HG03025 (cell line): ENCODE measurements around the gene EHD1.

Experiments
- ATAC-seq: cut with Tn5 transposase; IDR thresholded peaks from one replicate; pipeline ENCODE4 v1.9.1; 2021; ENCODE audit warnings: mild to moderate bottlenecking, moderate library complexity; ENCODE audit not compliant: unreplicated experiment, low FRiP score

The EHD1 gene

DNA sequence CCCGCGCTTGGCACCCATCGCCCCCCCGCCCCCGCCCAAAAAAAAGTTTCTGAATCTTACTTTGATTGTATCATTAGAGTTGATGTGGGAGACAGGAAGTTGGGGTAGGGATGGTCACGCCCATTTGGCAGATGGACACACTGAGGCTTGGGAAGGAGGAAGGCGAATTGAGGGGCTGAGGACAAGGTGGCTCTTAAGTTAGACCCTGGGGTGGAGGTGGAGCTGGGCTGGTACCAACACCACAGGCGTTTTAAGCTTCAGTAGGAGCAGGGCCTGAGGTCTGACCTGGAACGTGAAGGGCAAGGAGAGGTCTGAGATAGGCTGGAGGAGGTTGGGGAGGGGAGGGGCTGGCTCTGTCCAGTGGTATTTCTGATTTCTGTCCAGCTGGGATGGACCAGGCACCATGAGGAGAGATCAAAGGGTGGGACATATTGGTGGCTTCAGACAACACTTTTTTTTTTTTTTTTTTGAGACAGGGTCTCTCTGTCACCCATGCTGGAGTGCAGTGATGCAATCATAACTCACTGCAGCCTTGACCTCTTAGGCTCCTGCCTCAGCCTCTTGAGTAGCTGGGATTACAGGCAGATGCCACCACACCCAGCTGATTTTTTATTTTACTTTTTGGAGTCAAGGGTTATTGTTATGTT lies 33.2 kb downstream of the EHD1 start:
- no peak for ATAC-seq

DNA sequence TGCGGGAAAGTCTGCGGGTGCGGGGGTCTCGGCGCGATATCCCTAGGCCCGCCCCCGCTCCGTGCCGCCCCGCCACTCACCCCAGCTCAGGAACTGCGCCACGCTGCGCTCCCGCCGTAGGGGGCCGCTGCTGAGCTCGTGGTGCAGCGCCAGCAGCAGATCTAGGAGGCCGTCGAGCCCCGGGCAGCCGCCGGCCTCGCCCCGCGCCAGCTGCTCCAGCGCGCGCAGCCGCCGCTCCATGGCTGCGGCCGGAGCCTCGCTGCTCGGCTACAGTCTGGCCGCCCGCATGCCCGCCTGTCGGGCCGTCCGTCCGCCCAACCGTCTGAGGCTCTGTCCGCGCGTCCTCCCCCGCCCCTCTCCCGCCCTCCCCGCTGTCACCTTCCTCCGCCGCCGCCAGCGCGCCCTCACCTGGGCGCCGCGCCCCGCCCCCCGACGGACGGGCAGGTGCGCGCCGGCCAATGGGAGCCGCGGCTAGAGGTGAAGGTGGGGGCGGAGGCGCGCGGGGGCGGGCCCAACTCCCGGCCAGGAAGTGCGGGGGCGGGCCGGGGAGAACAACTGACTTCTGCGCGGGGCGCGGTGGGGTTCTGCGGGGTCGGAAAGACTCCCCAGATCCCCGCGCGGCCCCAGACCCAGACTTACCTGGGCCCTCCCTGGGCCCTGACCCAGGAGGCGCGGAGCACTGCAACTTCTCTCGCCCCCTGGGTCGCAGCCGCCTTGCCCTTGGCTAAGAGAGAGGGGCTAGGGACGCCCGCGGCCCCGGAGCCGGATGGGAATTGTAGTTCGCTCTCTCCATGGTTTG lies 33.9 kb downstream of the EHD1 start, which contains the start of gene CDC42BPG:
Gene CDC42BPG (minus strand): TSS at position 324 of the 799 bp plus-strand sequence. CDS start 84 bp downstream, at position 240.
- ATAC-seq = no peak

DNA sequence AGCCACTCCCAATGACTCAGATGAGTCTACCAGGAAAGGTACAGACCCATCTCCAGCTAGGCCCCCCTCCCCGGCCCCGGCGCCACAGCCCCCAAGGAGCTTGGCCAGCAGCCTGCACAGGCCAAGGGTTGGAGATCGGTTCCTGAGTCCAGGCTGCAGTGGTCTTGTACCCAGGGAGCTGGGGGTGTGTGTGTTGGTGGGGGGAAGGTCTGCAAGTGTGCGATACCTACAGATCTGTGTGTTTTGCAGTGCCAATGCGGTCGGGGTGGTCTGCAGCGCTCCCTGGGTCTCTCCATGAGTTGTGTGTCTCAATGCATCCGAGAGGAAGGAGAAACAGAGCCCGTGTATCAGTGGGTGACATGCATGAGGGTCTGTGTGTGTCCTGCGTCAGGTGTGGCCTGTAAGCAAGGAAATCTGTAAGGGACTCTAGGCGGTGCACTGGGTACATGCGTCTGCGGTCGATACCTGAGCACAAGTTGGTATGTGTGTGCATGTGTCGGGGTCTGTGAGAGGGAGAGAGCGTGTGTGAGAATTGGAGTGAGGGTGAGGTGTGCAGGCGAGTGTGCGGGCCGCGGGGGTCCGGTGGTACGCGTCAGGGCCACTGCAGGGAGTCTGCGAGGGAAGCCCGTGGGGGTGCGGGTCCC lies 34.6 kb downstream of the EHD1 start:
- no peak for ATAC-seq

DNA sequence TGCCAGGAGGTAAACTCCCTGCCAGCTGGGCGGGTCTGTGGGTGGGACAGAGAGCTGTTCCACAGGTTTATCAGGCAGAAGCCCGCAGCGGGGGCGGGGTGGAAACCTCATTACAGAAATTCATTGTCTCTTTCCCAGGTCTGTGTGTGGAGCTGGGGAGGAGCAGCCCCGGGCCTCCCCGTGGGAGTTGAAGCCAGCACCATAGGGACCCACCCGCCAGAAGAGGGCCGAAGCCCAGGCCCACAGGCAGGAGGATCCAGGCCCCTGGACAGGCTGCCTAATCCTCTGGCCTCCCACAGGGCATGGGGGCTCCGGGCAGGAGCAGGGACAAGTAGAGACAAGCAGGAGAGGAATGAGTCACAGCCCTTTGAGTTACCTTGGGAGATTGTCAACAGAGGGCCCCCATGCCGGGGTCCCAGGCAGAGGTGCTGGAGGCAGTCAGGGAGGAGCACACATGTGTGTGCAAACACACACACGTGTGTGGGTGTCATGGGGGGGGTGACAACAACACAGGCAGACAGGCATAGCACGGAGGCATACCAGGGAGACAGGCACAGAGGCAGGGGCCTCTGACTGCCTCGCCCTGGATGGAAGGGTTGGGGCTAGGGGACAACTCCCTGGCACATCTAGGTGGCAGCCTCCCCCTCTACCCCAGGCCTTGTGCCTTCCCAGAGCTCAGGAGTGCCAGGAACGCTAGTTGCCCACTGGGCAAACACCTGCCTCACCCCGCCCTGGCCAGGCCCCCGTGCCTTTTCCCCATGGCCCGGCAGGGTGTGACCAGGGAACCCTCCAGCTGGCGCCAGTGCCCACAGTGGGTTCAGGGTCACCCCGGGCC lies 35.4 kb downstream of the EHD1 start:
- no peak for ATAC-seq

DNA sequence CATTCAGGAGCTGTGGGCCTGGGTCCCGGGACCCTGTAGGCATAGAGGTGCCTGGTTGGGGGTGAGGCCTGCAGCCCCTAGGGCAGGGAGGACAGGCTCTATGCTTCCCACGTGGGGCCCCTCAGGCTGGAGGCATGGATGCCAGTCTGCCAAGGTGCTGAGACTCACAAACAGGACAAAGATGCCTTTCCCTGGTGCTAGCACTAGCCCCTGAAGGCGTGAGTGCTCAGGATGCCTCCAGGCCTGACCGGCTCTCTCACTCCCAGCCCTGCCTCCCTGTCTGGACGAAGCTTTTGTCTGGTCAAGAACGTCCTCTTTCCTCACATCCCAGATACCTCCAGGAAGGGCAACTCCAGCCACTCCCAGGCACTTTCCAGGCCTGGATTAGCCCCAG lies 36.1 kb downstream of the EHD1 start:
- ATAC-seq = no peak

DNA sequence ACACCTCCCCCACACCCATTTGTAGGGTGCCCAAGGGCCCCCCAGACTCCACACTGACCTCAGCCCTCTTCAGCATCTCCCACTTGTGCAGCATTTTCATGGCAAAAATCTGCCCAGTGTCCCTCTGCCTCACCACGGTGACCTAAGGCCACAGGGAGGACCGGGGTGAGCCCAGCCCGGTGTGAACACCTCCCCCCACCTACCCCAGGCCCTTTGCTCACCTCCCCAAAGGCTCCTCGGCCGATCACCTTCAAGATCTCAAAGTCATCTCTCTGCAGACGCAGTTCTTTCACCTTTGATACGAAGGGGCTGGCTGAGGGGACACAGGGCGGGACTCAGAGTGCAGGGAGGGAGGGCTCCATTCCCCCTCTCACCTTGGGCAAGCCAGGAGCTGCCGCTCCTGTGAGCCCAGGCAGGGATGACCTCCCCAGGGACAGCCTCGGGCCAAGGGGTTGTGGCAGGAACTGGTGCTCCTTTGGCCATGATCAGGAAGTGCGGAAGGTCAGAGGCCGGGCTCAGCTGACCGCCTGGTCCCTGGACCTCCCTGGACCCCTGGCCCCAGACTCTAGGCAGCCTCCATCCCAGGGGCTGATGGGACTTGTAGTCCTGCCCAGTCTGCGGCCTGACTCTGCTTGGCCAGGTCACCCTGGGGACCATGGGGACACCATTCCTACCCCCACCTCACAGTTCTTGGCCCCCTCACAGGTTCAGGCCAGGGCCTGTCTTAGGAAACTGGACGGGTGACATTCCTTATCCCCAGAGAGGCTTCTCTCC lies 36.6 kb downstream of the EHD1 start:
- ATAC-seq = no peak

DNA sequence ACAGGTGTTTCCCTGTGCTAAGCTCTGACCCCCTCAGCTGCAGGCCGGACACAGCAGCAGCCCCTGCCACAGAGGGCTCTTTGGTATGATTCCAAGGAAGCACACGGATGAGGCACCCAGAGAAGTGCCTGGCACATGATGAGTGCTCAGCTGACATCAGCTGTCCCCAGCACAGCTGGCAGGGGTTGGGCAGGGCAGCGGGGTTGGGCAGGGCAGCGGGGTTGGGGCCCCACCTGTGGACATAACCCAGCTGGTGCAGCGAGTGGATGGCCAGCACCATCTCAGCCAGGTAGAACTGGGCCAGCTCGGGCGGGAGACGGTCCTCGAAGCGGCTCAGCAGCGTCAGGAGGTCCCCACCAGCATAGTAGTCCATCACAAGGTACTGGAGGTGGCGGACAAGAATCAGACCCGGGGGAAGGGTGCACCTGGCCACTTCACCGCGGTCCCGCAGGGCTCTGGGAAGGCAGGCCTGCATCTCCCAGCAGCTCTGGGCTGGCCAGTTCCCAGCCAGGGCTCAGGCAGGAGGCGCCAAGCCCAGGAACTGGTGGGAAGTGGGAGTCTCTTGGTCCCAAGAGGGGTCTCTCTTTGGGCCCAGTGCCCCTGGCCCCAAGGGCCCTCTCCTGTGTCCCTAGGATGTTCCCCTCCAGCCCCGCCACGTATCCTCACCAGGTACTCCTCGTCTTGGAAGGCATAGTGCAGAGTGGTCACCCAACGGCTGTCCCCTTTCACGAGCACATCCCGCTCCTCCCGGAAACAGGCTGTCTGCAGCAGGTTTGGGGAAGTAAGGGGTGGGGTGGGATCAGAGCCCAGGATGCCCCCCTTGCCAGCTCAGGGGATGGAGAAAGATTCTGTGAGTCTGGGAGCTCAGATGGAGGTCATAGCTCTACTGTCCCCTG lies 38.3 kb downstream of the EHD1 start:
- no peak for ATAC-seq

DNA sequence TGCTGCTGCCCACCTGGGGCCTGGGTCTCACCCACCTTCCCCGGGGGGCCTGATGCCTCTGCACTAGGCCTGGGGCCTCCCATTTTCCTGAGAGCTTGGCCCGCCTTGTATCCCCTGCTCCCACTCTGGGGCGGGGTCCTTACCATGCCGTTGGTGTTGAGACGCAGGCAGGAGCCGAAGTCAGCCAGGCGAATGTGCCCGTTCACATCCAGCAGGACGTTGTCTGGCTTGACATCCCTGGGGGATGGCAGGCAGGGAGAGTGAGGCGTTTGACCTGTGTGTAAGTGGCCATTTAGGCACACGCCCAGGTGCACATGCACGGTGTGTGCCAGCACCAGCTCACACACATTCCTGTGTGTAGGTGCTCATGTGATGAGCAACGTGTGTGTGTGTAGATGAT lies 39.1 kb downstream of the EHD1 start:
- no peak for ATAC-seq

DNA sequence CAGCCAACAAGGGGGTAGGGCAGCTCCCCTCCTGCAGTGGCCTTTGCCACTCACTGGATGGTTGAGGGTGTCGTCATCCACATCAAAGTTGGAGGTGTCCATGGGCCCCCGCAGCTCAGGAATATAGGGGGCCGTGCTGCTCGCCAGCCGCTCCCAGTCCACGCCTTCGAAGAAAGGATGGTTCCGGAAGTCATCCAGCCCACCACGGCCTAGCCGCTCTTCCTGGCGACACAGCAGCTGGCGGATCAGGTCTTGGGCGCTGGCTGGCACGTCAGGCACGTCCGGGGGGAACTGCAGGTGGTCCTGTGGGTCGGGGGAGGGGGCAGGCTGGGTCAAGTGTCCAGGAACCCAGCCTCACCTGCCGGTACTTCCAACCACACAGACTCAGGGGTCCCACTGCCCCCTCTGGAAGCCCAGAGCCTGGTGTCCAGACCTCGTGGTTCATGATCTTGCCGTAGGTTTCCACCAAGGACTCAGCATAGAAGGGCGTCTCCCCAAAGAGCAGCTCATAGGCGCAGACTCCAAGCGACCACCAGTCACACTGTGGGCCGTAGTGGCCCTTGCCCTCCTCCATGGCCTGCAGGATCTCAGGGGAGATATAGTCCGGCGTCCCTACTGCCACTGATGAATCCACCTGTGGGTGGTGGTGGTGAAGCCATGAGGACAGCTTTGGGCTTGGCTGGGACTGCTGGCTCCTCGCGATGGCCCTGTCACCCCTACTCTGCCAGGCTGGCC lies 39.7 kb downstream of the EHD1 start:
- no peak for ATAC-seq

DNA sequence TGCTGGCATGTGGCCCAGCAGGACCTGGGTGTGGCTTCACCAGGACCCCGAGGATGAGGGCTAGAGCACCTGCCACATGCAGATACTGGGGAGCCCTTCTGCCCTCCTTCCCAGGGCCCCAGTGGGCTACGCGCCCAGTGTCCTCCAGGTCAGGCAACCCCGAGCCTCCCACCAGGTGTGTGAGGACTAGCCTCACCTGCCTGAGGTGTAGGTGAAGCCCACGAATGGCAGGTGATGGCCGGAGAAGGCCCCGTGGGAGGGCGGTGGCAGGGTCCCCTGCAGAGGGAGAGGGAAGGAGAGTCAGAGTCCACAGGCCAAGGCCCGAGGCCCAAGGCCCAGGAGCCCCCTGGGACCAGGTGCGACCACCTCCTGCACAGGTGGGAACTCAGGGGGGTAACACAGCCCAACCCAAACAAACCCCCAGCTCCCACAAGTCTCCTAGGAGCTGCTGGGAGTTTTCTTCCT lies 40.5 kb downstream of the EHD1 start:
- no peak for ATAC-seq

DNA sequence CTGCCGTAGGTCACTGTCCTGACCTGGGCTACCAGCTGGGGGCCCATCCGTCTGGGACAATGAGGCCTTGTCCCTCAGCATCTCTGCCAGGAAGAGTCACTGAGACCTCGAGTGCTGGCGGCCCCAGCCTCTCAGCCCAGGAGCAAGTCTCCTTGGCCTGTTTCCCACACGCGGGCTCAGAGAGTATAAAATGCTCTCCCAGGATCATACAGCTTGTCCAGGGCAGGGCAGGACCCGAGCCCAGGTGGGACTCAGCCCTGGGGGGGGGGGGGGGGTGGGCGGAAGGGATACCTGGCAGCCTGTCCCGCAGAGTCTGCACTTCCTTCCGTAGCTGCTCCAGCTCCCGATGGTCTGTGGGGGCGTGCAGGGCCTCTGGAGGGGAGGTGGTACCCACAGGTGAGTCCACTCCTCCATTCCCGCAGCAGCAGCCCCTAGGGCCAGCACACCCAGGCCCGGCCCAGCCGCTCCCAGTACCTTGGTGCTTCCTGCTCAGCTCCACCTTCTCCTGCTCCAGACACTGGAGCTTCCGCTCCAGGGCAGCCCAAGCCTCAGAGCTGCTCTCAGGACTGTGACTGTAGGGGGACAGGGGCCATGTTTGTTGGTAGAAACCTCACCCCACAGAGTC lies 41.9 kb downstream of the EHD1 start:
- ATAC-seq = no peak

DNA sequence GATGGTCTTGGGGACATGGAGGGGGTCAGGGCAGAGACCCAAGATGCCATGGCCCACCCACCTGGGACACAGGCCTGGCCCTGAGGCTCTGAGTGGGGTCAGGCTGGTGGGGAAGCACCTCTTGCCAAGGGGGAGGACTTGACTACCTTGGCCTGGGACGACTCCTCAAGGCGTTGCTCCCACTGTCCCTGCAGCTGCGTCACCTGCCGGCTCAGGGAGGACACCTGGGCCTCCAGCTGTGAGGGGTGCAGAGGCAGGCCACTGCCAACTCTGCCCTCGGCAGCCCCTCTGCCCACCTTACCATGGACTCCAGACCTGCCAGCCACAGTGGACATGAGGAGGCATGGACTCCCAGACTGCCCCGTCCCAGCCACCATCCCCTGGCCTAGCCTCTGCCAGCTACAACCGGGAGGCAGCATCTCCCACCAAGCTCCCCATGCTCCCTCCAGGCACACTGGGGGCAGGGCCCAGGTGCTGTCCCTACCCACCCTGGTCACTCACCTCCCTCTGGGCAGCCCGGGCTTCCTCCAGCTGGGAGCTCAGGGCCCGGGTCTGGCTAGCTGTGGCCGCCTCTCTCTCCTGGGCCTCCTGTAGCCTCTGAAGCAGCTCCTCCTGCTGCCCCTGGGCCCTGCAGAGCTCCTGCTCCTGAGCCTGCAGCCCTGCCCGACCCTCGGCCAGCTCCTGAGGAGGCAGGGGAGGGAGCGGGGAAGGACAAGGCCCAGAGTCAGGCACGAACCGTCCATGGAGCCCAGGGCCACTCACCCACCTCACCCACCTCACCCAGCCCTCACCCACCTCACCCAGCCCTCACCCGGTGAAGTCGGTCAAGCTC lies 42.6 kb downstream of the EHD1 start:
- ATAC-seq = no peak

DNA sequence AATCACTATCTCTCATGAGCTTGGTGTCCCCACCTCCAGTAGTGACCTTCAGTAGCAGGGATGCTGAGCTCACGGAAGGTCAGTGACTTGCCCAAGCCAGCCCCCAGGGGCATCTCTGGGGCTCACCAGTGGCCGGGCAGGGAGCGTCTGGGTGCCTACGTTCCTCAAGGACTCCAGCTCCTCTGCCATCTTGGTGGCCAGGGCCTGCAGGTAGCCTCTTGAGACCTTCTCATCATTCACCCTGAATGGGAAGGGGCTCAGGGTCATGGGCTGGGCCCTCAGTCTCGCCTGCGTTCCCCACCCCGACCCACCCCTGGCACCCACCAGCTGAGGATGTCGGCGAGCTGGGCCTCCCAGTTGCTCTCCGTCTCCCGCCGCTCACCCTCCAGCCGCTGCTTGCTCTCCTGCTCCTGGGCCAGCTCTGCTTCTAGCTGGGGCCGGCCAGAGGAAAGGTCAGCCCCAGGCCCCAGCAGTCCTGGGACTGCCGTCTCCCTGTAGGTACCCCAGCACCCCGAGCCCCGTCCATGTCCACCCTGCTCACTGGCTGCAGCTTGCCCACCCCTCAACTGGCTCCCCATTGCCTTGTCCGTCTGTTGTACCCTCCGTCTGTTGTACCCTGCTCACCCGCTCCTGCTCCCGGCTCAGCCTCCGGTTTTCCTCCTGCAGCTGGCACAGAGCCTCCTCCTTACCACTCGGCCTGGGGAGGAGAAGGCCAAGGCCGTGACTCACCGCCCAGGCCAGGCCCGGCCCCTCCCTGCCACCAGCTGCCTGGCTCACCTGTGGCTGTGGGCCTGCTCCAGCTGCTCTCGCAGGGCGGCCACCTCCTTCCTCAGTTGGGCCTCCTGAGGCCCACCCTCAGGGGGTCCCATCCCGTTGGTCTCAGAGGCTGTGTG lies 43.5 kb downstream of the EHD1 start:
- ATAC-seq = no peak

DNA sequence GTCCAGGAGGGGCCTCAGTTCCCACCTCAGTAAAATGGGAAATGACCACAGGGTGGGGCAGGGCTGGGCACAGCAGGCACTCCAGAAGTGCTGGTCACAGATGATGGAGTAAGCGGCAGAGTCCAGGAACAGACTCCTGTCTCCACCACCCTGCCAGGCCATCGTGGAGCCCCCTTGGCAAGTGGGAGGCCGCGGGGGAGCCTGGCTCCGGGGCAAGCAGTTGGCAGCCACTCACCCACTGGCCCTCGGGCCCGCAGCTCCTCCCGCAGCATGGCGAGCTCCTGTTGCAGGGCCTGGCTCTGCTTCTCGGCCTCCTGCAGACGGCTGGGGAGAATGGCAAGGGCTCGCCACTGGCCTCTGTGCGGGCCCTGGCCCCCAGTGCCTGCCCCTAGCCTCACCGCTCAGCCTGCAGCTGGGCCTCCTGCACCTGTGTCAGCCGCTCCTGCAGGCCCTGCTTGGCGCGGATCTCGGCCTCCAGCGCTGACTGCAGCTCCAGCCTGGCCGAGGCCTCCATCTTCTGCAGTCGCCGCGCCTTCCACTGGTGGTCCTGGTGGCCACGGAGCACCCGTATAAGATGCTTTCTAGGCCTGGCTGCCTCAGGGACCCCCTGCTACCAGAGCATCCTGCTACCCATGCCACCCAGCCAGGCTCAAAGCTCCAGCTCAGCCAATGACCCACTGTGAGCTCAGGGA lies 44.2 kb downstream of the EHD1 start:
- ATAC-seq = no peak

DNA sequence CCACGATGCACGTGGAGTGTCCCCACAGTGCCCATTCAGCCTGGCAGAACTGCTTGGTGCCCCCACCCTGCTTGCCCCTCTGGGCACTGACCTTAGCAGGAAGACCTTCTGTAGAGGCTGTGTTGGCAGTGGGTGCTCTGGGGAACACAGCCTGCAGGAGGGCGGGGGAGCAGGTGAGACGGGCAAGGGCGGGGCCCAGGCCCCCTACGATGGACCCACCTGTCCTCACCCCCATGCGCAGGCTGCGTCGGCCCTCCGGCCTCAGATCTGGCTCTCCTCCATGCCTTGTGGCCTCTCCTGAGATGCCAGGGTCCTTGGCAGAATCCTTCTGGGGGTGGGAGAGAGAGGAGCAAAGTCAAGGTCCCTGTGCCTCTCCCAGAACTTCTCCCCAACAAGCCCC lies 44.9 kb downstream of the EHD1 start:
- no peak for ATAC-seq

DNA sequence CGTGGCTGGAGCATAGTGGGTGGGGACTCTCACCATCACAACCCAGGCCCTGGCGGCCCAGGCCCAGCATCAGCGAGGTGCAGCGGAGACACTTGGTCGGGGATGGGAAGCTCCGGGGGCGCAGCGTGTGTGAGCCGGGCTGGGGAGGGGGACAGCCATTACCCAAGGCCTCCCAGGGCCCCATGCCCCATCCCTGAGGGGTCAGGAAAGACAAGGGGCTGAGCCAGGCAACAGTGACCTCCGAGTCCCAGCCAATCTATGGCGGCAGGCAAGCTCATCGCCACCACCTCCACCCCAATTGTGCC lies 45.3 kb downstream of the EHD1 start:
- ATAC-seq = no peak
